OCI-LY7 (cell line): ENCODE measurements around the gene TXNDC8.

Experiments used
- CTCF ChIP-seq: fragments of 200-600 bp; sonication (generic); conservative IDR thresholded peaks from 2 replicates; pipeline ENCODE4 v1.5.1; 2014; ENCODE audit warnings: mild to moderate bottlenecking, antibody characterized with exemption, low read length, moderate library complexity, mixed read lengths
- EZH2phosphoT487 ChIP-seq: fragments of 200-600 bp; sonication (generic); IDR thresholded peaks from 2 replicates; pipeline ENCODE4 v1.6.1; 2018; ENCODE audit warnings: low read depth, borderline replicate concordance, mild to moderate bottlenecking, mixed run types, antibody characterized with exemption, low read length, moderate library complexity, mixed read lengths

GRCh38 chr9:110371411-110372007, 33.8 kb upstream of the TXNDC8 start:
- TF ChIP-seq CTCF (no peak), EZH2phosphoT487 (no peak)
